ENCODE data around the gene TMA7B. TPM values are rescaled to one million over a fixed set of nuclear protein-coding genes. Genes with fewer than 3 reads are reported as not detected.
A peak's percentile ranks its signal among the peaks of the same experiment; 100 is the strongest.

The TMA7B gene
- total RNA-seq, 1 donor from 2014 or later, result not detected

- no peak for TF ChIP-seq CTCF (IDR thresholded peaks at IDR 0.05; ENCODE audit: insufficient read depth, low read length, poor library complexity, severe bottlenecking)
- Histone ChIP-seq H3K36me3 (ENCODE audit: control insufficient read depth, insufficient read depth, low read length) (no peaks in the 10 kb centered on the region), H3K4me3 (ENCODE audit: low read depth, low read length) (no peak overlapping the region), H3K27me3 (ENCODE audit: control insufficient read depth, insufficient read depth, low read length) (peaks cover 30% of the 10 kb centered on the region)
- no peak for DNase-seq (ENCODE audit: low read depth)
Measured at GRCh38 chr22:39928536-39929520, 31.4 kb upstream of the TMA7B start.

- Histone ChIP-seq H3K4me3 (ENCODE audit: low read depth, low read length) (no peak overlapping the region), H3K27me3 (ENCODE audit: control insufficient read depth, insufficient read depth, low read length) (peaks cover 33% of the 10 kb centered on the region), H3K36me3 (ENCODE audit: control insufficient read depth, insufficient read depth, low read length) (no peaks in the 10 kb centered on the region)
- DNase-seq (ENCODE audit: low read depth), result no peak
- TF ChIP-seq CTCF (IDR thresholded peaks at IDR 0.05; ENCODE audit: insufficient read depth, low read length, poor library complexity, severe bottlenecking), result no peak
Measured at GRCh38 chr22:39931251-39931650, 28.9 kb upstream of the TMA7B start.

GRCh38 chr22:39932166-39932565 is 28.0 kb upstream of the TMA7B start:
- no peak for DNase-seq (ENCODE audit: low read depth)
- H3K36me3 ChIP-seq (ENCODE audit: control insufficient read depth, insufficient read depth, low read length), result no peaks in the 10 kb centered on the region
- H3K27me3 ChIP-seq (ENCODE audit: control insufficient read depth, insufficient read depth, low read length), result peaks cover 34% of the 10 kb centered on the region
- H3K4me3 ChIP-seq (ENCODE audit: low read depth, low read length), result no peak overlapping the region
- TF ChIP-seq CTCF (IDR thresholded peaks at IDR 0.05; ENCODE audit: insufficient read depth, low read length, poor library complexity, severe bottlenecking), result no peak

GRCh38 chr22:39932918-39933649 is 27.1 kb upstream of the TMA7B start:
- no peak for DNase-seq (ENCODE audit: low read depth)
- Histone ChIP-seq H3K4me3 (ENCODE audit: low read depth, low read length) (no peak overlapping the region), H3K36me3 (ENCODE audit: control insufficient read depth, insufficient read depth, low read length) (no peaks in the 10 kb centered on the region), H3K27me3 (ENCODE audit: control insufficient read depth, insufficient read depth, low read length) (peaks cover 36% of the 10 kb centered on the region)
- peak; percentile 48 for TF ChIP-seq CTCF (IDR thresholded peaks at IDR 0.05; ENCODE audit: insufficient read depth, low read length, poor library complexity, severe bottlenecking)

DNA sequence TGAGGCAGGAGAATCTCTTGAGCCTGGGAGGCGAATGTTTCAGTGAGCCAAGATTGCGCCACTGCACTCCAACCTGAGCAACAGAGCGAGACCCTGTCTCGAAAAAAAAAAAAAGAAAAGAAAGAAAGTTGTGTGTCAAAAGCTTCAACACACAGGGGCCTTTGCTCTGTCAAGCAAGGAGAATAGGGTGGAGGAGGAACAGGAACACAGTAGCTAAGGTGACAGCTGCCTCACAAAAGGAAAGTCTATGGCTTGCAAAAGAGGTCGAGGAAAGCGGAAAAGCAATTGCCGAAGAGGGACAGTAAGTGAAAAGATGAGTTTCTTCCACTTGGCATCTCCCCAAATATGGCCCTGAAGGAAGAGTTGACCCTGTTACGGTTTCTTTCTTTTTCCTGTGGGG is 26.5 kb upstream of the TMA7B start:
- no peak for TF ChIP-seq CTCF (IDR thresholded peaks at IDR 0.05; ENCODE audit: insufficient read depth, low read length, poor library complexity, severe bottlenecking)
- DNase-seq (ENCODE audit: low read depth), result no peak
- Histone ChIP-seq H3K27me3 (ENCODE audit: control insufficient read depth, insufficient read depth, low read length) (peaks cover 36% of the 10 kb centered on the region), H3K36me3 (ENCODE audit: control insufficient read depth, insufficient read depth, low read length) (no peaks in the 10 kb centered on the region), H3K4me3 (ENCODE audit: low read depth, low read length) (no peak overlapping the region)

Measured in kidney epithelial cell (primary cell).